Adrenal gland (tissue), 12 donors: ENCODE results near the gene BRME1. TPM values are rescaled to one million over a fixed set of nuclear protein-coding genes. Genes with fewer than 3 reads are reported as not detected.

Experiments used
- DNase-seq, 7 donors: peaks; one replicate each; pipeline ENCODE4 v3.0.0-alpha.2; 2019 to 2020
- H3K27ac ChIP-seq, 5 donors: fragments of 200-600 bp; sonication (generic) in 4 of 5; 1 replicate in 3 of 5; 2 replicates in 2 of 5; pipeline versions ENCODE4 v1.5.1 to v1.8.0; 2016 to 2020; ENCODE audit warnings: mild to moderate bottlenecking in 1 of 5
- H3K27me3 ChIP-seq: fragments of 200-600 bp; 2 replicates; pipeline ENCODE4 v1.8.0; 2021
- H3K36me3 ChIP-seq, 2 donors: fragments of 200-600 bp; replicated peaks in 1 of 2; 1 replicate in 1 of 2; 2 replicates in 1 of 2; pipeline versions ENCODE4 v1.5.1 to v1.8.0; 2018 to 2022
- H3K4me1 ChIP-seq, 2 donors: fragments of 200-600 bp; replicated peaks in 1 of 2; 1 replicate in 1 of 2; 2 replicates in 1 of 2; pipeline versions ENCODE4 v1.5.1 to v1.8.0; 2018 to 2021
- H3K4me3 ChIP-seq, 4 donors: fragments of 200-600 bp; sonication (generic) in 3 of 4; one replicate each; pipeline ENCODE4 v1.5.1; 2016 to 2018
- H3K9me3 ChIP-seq, 3 donors: fragments of 200-600 bp; sonication (generic) in 1 of 3; replicated peaks in 1 of 3; 1 replicate in 2 of 3; 2 replicates in 1 of 3; pipeline versions ENCODE4 v1.5.1 to v1.8.0; 2016 to 2021
- POLR2A ChIP-seq, 2 donors: fragments of 450-650 bp; IDR thresholded peaks; one replicate each; pipeline ENCODE4 v1.6.1; 2017; ENCODE audit warnings: antibody characterized with exemption in 2 of 2, mild to moderate bottlenecking in 2 of 2, moderate library complexity in 1 of 2
- WGBS, 4 donors: extraction: QIAGEN DNeasy Blood & Tissue Kit in 2 of 4; methylation state at CpG; one replicate each; pipeline versions ENCODE4 v1.1.5 to v1.1.7; 2013 to 2017; 5-methylcytosine and 5-hydroxymethylcytosine counted together
- intact Hi-C, 2 donors: fragments of 100-400 bp; cut with DNase I; formaldehyde crosslinking; loops; one replicate each; pipeline versions ENCODE4 v1.14.1 to v1.15.0; 2022 to 2023
- polyA plus RNA-seq, 3 donors: library from polyadenylated mRNA; stranded (reverse); fragments of 200-250 nt in 2 of 3; fragments of 350-450 nt in 1 of 3; fragmentation: Illumina TruSeq in 1 of 3; extraction: RNeasy Lipid Tissue Mini Kit (QIAGEN cat#74804) in 1 of 3; gene quantifications; one replicate each; pipeline ENCODE4 v1.2.3, GENCODE V29; 2013 to 2014
- total RNA-seq, 9 donors: library from RNA; depleted of rRNA in 4 of 9; stranded (reverse); fragments of >200 nt in 4 of 9; fragments of 120-200 nt in 1 of 9; fragmentation: NEBNext Ultra II Directional in 1 of 9; extraction: Animal tissue kit (Norgen Biotek cat#: 25700) in 1 of 9; gene quantifications; one replicate each; pipeline versions ENCODE4 v1.1.0 to v1.2.4, GENCODE V29; 2013 to 2023
- TF ChIP-seq, protein P1 (sequence below), 6 experiments: fragments of 450-650 bp in 4 of 6; fragments of 200-600 bp in 2 of 6; sonication (generic) in 1 of 6; IDR thresholded peaks; 1 replicate in 5 of 6; 2 replicates in 1 of 6; pipeline versions ENCODE4 v1.5.1 to v1.8.0; 2016 to 2021; ENCODE audit warnings: antibody characterized with exemption in 6 of 6, mild to moderate bottlenecking in 2 of 6, moderate library complexity in 1 of 6
- donor health status: healthy with polysubstance abuse.
- donor health status: Bipolar disorder and iron deficiency.
- donor health status: DM: yes; HTN: yes; CAD: no.
- donor health status: DM: no; HTN: no; CAD: no.
- donor health status: DM: no; HTN: no; CAD: no.
- donor health status: DM: yes; HTN: yes; CAD: no.

The BRME1 gene
- total and polyA plus RNA-seq, 12 donors = 0.21 to 4.5 (median 1.4) TPM; not detected in 1

DNA sequence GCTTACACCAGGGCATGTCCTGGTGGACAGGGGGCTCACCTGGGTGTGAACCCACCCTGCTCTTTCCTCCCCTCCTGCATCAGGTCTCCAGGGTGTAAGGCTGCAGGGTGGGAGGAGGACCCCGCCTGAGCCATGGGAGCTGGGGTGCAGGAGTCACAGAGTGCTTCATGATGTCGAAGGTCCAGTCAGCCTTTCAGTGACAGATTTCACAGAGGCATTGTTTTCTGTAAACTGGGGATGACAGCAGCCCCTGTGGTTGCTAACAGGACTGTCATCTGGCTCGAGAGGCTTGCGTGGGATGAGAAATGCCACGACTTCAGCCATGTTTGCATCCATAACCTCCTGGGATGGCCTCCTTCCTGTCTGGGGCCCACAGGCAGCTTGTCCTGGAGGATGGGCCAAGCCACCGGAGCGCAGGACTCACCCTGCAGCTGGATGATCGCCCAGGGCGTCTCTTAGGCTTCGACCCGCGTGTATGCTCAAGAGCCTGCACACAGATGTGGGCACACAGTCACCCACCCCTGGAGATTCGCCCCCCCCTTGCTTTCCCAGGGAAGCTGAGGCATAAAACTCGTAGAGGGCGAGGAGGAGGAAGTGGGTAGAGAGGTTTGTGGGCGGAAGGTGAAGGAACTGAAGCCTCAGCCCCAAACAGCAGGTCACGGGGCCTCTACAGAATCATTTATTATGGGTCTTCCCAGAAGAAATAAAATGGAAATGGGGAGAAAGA, 24.1 kb downstream of the BRME1 start:
- TF ChIP-seq POLR2A (IDR thresholded peaks at IDR 0.05) = no peak
- TF ChIP-seq, protein P1, sequence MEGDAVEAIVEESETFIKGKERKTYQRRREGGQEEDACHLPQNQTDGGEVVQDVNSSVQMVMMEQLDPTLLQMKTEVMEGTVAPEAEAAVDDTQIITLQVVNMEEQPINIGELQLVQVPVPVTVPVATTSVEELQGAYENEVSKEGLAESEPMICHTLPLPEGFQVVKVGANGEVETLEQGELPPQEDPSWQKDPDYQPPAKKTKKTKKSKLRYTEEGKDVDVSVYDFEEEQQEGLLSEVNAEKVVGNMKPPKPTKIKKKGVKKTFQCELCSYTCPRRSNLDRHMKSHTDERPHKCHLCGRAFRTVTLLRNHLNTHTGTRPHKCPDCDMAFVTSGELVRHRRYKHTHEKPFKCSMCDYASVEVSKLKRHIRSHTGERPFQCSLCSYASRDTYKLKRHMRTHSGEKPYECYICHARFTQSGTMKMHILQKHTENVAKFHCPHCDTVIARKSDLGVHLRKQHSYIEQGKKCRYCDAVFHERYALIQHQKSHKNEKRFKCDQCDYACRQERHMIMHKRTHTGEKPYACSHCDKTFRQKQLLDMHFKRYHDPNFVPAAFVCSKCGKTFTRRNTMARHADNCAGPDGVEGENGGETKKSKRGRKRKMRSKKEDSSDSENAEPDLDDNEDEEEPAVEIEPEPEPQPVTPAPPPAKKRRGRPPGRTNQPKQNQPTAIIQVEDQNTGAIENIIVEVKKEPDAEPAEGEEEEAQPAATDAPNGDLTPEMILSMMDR (IDR thresholded peaks at IDR 0.05) = no peak
- intact Hi-C loops = loop anchor here (5.0 to 10.0 kb wide), 3 partner anchors 163 to 190 kb away; partner anchors contain the start of gene MISP3 (in 1 of the 2)
- H3K4me3 ChIP-seq = no peak overlapping the region
- no peak for DNase-seq
- peaks cover 5 to 18% of the 10 kb centered on the region in 2 donors for H3K4me1 ChIP-seq
- H3K27ac ChIP-seq = peak overlapping the region in 2 of 5 donors; percentile 54 to 72
- H3K9me3 ChIP-seq = no peaks in the 10 kb centered on the region
- no peaks in the 10 kb centered on the region for H3K36me3 ChIP-seq
- H3K27me3 ChIP-seq = no peaks in the 10 kb centered on the region
- WGBS, 4 donors = 57 to 80% (median 64%) methylated on average over 6 to 17 of the region's 17 CpGs

DNA sequence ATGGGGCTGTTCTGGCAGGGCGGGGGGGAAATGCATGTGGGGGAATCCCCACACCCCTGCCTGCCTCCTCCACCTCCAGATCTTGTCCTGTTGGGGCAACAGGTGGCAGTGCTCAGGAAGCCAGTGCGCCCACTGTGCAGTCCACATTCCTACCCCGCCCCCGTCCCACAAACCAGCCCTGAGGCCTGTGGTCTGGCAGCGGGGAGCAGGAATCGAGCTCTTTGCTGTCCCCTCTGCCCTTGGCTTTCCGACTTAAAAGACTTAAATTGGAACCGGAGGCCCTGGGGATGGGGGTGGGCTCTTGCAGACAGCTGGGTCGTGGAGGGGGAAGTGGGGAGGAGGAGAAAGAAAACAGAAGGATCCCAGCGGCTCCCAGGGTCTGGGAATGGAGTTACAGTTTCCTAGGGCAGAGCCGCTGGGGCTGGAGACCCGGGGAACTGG, 24.6 kb downstream of the BRME1 start:
- TF ChIP-seq, protein P1 (IDR thresholded peaks at IDR 0.05) = no peak
- no peak for TF ChIP-seq POLR2A (IDR thresholded peaks at IDR 0.05)
- no peaks in the 10 kb centered on the region for H3K27me3 ChIP-seq
- DNase-seq = no peak
- peaks cover 5 to 18% of the 10 kb centered on the region in 2 donors for H3K4me1 ChIP-seq
- no peaks in the 10 kb centered on the region for H3K9me3 ChIP-seq
- peak overlapping the region in 2 of 5 donors; percentile 54 to 72 for H3K27ac ChIP-seq
- WGBS, 4 donors = 47 to 61% (median 57%) methylated on average over 5 to 12 of the region's 12 CpGs
- H3K4me3 ChIP-seq = no peak overlapping the region
- intact Hi-C loops = loop anchor here (5.0 to 10.0 kb wide), 3 partner anchors 164 to 191 kb away; partner anchors contain the start of gene MISP3 (in 1 of the 2)
- H3K36me3 ChIP-seq = no peaks in the 10 kb centered on the region

DNA sequence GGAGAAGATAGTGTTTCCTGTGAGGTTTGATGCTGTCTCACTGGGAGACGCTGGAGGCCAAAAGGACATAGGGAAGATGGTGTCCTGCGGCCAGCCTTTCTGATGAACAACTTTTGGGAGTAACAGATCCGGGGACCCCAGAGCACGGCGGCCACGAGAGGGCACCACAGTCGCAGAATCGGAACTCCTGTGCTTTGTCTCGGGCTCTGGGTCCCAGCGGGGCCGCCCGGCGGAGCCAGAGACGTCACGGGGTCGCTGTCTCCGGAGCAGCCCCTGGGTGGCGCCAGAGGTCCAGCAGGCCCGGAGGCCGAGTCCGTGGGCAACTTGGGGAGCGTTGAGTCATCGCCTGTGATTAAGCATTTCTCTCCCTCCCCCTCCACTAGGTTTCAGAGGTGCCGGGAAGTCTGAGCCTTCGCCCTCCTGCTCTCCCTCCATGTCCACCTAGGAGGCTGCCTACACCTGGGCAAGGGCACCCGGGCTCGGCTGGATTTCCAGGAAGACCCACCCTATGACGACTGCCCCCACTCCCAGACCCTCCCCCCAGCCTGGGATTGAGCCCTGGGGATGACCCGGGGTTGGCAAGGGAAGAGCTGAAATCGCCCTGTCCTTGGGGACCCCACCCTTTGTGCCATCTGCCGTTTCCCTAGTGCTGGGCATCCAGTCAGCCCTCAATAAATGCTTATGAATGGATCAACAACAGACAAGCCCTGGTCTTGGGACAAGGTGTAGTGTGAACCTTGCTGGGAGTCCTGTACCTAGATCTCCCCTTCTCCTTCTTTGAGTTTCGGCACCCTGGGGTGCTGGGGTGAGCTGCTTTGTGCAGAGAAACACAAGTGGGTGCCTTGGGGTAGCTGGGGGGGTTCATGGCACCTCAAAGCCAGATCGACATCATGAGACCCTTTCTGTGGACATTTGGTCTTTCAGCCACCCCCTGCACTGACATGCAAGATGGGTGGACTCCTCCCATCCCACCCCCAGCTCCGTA, 25.6 kb downstream of the BRME1 start:
- Histone ChIP-seq H3K4me3 (peak overlapping the region in 1 of 4 donors; percentile 34), H3K9me3 (no peaks in the 10 kb centered on the region), H3K36me3 (no peaks in the 10 kb centered on the region), H3K27me3 (no peaks in the 10 kb centered on the region), H3K27ac (peak overlapping the region in 3 of 5 donors; percentile 60 to 72 (median 63)), H3K4me1 (peaks cover 5 to 18% of the 10 kb centered on the region in 2 donors)
- 6 to 10% (median 8%) methylated on average over 16 to 34 of the region's 34 CpGs for WGBS, 4 donors
- intact Hi-C loops = loop anchor here (5.0 to 10.0 kb wide), 3 partner anchors 164 to 192 kb away; partner anchors contain the start of gene MISP3 (in 1 of the 2)
- peak; percentile 97 to 99 (median 99) for DNase-seq
- TF ChIP-seq, protein P1 (IDR thresholded peaks at IDR 0.05) = peak; percentile 94 to 100 (median 100)
- TF ChIP-seq POLR2A (IDR thresholded peaks at IDR 0.05) = no peak
